Stimulated activated naive CD8-positive, alpha-beta T cell treated with anti-CD3 and anti-CD28 coated beads, Interleukin-15, Interleukin-2, amounts not matched to agents 100 U/mL and 50 U/mL, for 24 hours (primary cell): ENCODE data around the gene HORMAD1.
A peak's percentile ranks its signal among the peaks of the same experiment; 100 is the strongest.
"Not testable (repeated sequence)": the region's sequence is repeated elsewhere in the genome, so short reads cannot be mapped to it uniquely, and the experiment has no call there.

Experiments used
- ATAC-seq: fragments of 150-1000 bp; cut with Tn5 transposase; one replicate; pipeline ENCODE4 v1.10.0; 2021
- DNase-seq: peaks from one replicate; pipeline ENCODE4 v3.0.0; 2021

The HORMAD1 gene

GRCh38 chr1:150696995-150697927 lies 23.4 kb downstream of the HORMAD1 start, which contains the start of gene GOLPH3L:
Gene GOLPH3L, minus strand, starts transcription at chr1:150697154. Its CDS starts 2,316 bp downstream, at chr1:150694838.
- ATAC-seq: peak; percentile 100
- peak; percentile 83 for DNase-seq

- DNase-seq (no peak), ATAC-seq (no peak)
Observed at GRCh38 chr1:150696590-150696989, 24.1 kb downstream of the HORMAD1 start.

DNA sequence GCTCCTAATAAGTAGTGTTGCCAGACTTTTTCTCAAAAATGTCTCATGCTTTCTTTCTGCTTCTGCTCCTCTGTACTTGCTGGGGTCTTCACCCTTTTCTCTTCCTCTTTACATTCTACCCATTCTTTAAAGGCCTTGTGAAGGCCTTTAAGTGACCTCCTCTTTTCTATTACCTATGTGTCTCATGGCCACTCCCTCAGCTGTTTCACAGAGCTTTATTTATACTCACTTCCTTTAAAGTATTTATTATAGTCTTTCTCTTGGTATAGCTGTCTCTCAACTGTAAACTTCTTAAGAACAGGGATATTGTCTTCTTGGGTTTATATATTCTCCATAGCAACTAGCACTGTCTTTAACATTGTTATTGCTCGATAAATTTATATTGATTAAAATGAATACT lies 24.5 kb downstream of the HORMAD1 start:
- DNase-seq (no peak), ATAC-seq (no peak)

DNA sequence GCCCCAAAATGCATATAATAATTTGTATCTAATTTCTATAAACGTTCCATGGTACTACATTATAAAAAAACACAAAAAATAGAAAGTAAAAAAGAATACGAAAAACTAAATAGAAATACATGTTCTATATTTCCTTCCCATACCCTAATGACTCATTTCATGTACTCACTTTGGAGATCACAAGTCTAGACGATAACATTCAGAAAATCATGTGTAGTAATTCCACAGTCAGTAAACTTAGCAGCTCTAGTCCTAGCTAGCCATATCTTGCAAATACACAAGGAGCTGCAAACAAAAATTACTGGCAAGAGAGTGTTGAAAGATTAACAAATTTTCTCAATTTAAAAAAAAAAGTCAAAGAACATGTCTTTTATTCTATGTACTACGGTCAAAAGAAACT lies 25.1 kb downstream of the HORMAD1 start:
- ATAC-seq (no peak), DNase-seq (no peak)

GRCh38 chr1:150692720-150693119 lies 28.0 kb downstream of the HORMAD1 start:
- no peak for DNase-seq
- ATAC-seq: no peak

GRCh38 chr1:150688763-150689162 lies 31.9 kb downstream of the HORMAD1 start:
- ATAC-seq: no peak

GRCh38 chr1:150686275-150686674 lies 34.4 kb downstream of the HORMAD1 start:
- ATAC-seq: no peak
- DNase-seq: no peak

More at GRCh38 chr1:150688763-150689162, 31.9 kb downstream of the HORMAD1 start:
- no peak for DNase-seq

- no peak for DNase-seq
Observed at GRCh38 chr1:150683914-150684313, 36.8 kb downstream of the HORMAD1 start.

DNA sequence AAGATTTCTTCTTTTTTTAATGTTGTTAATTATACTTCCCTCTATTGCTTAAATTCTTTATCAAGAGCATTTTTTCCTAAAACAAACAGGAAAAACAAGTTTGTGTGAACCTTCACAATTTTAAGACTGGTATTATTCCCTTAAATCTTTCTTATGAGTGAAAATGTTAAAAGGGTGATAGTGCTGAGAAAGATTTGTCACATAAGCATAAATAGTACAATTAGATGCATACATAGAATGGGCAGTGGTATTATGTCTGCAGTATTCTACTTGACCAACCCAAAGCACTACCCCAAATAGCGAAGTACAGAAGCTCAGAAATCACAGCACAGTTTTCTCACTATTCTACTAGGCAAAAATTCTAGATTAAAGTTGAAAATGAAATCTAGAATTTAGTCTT lies 41.7 kb downstream of the HORMAD1 start:
- no peak for ATAC-seq

More at GRCh38 chr1:150683914-150684313, 36.8 kb downstream of the HORMAD1 start:
- no peak for ATAC-seq

DNA sequence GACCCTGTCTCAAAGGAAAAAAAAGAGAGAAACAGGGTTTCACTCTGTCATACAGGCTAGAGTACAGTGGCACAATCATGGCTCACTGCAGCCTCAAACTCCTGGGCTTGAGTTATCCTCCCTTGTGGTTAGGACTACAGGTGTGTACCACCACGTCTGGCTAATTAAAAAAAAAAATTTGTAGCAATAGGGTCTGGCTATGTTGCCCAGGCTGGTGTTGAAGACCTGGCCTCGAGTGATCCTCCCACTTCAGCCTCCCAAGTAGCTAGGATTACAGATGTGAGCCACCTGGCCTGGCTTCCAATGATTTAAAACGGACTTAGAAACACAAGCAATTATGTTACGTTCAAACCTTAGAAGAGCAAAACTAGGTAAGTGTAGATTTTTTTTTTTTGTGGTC lies 45.8 kb downstream of the HORMAD1 start:
- no peak for ATAC-seq
- DNase-seq: no peak

More for the DNA sequence above, 41.7 kb downstream of the HORMAD1 start:
- no peak for DNase-seq

GRCh38 chr1:150663321-150663720 lies 57.4 kb downstream of the HORMAD1 start:
- DNase-seq (no peak), ATAC-seq (no peak)

GRCh38 chr1:150662811-150663210 lies 57.9 kb downstream of the HORMAD1 start:
- no peak for DNase-seq
- ATAC-seq: no peak

- ATAC-seq: no peak
Observed at GRCh38 chr1:150661156-150661555, 59.5 kb downstream of the HORMAD1 start.

GRCh38 chr1:150660584-150660983 lies 60.1 kb downstream of the HORMAD1 start:
- DNase-seq: no peak
- no peak for ATAC-seq

More at GRCh38 chr1:150661156-150661555, 59.5 kb downstream of the HORMAD1 start:
- no peak for DNase-seq

GRCh38 chr1:150657064-150657463 lies 63.6 kb downstream of the HORMAD1 start:
- DNase-seq, ATAC-seq: not testable (repeated sequence)

GRCh38 chr1:150654635-150655034 lies 66.1 kb downstream of the HORMAD1 start:
- DNase-seq, ATAC-seq: not testable (repeated sequence)

GRCh38 chr1:150650193-150650592 lies 70.5 kb downstream of the HORMAD1 start:
- no peak for DNase-seq
- no peak for ATAC-seq

GRCh38 chr1:150649441-150650075 lies 71.1 kb downstream of the HORMAD1 start:
- no peak for DNase-seq
- no peak for ATAC-seq
